Measurements from ENCODE around the gene COMTD1.
A peak's percentile ranks its signal among the peaks of the same experiment; 100 is the strongest.
"Not testable (repeated sequence)": the region's sequence is repeated elsewhere in the genome, so short reads cannot be mapped to it uniquely, and the experiment has no call there.

The COMTD1 gene

DNA sequence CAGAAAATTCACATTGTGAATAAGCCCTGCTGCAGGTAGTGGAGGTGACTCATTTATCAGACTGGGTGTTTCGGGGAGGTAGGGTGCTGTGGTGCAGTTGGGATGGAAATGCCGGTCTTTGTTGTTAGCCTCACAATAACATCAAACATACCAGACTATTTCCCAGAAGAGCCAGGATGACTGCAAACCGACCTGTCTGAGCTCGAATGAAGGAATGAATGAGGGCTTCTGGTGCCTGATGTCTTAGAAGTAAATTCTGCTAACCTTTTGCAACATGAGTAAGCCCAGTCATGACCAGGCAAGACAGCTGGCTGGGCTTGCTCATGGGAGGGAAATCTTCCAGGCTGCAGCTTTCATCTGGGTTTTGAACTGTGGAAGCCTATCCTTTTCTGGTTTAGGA lies 27.6 kb downstream of the COMTD1 start:
- TF ChIP-seq, protein P1, sequence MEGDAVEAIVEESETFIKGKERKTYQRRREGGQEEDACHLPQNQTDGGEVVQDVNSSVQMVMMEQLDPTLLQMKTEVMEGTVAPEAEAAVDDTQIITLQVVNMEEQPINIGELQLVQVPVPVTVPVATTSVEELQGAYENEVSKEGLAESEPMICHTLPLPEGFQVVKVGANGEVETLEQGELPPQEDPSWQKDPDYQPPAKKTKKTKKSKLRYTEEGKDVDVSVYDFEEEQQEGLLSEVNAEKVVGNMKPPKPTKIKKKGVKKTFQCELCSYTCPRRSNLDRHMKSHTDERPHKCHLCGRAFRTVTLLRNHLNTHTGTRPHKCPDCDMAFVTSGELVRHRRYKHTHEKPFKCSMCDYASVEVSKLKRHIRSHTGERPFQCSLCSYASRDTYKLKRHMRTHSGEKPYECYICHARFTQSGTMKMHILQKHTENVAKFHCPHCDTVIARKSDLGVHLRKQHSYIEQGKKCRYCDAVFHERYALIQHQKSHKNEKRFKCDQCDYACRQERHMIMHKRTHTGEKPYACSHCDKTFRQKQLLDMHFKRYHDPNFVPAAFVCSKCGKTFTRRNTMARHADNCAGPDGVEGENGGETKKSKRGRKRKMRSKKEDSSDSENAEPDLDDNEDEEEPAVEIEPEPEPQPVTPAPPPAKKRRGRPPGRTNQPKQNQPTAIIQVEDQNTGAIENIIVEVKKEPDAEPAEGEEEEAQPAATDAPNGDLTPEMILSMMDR (conservative IDR thresholded peaks at IDR 0.05; ENCODE audit: low read depth), result no peak
- CTCF ChIA-PET, result interaction anchor here (0.5 to 1.7 kb wide), 4 partner anchors 12 to 27 kb away, joined by 3 to 7 read pairs (median 4); partner anchors contain the start of gene COMTD1
- POLR2A ChIA-PET (ENCODE audit: low non-redundant PET), result interaction anchor here (1.0 kb wide), 1 partner anchor 25 kb away, joined by 3 read pairs; no protein-coding TSS in a partner anchor
- DNase-seq (ENCODE audit: low spot score), result peak; percentile 89
- peak overlapping the region; percentile 99 for H3K27ac ChIP-seq

DNA sequence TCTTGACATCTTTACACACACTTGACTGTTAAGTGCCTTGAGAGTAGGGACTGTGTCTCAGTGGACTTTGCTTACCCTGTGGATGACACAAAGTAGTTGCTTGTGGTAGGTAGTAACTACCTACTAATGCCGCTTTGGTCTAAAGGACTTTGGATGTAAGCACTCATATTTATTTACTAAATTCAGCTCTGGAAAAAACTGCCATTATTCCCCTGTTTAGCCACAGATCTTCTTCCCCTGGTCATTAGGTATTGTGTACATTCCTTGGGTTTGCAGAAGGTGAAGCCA lies 28.0 kb downstream of the COMTD1 start:
- ChIA-PET POLR2A (ENCODE audit: low non-redundant PET) (interaction anchor here (1.0 kb wide), 1 partner anchor 25 kb away, joined by 3 read pairs; no protein-coding TSS in a partner anchor), CTCF (interaction anchor here (0.8 to 1.7 kb wide), 4 partner anchors 20 to 457 kb away, joined by 3 to 7 read pairs (median 4); partner anchors contain the start of gene COMTD1)
- DNase-seq (ENCODE audit: low spot score), result no peak
- TF ChIP-seq, protein P1 (conservative IDR thresholded peaks at IDR 0.05; ENCODE audit: low read depth), result no peak
- peak overlapping the region; percentile 99 for H3K27ac ChIP-seq

DNA sequence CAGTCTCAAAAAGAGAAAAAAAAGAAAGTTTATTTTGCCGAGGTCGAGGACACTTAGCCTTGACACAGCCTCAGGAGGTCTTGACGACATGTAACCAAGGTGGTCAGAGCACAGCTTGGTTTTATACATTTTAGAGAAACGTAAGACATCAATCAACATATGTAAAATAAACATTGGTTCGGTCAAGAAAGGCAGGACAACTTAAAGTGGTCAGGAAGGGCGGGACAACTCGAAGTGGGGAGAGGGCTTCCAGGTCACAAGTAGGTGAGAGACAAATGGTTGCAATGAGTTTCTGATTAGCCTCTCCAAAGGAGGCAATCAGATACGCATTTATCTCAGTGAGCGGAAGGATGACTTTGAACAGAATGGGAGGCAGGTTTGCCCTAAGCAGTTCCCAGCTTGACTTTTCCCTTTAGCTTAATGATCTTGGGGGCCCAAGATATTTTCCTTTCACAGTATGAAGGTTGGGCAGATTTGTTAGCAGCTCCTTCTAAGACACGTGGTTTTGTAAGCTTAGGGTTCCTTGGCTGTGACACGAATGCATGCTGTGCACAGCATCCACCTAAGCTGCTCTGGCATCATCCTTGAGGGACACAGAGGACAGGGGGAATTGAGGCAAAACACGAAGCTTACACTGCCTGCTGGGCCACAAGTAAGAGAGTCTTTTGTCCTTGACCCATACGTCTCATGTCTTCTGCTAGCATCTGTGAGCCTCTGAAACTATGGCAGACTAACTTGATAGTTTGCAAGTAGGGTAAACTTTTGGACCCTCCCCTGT lies 28.5 kb downstream of the COMTD1 start:
- ChIA-PET POLR2A (ENCODE audit: low non-redundant PET) (no interaction called here), CTCF (interaction anchor here (0.5 to 1.7 kb wide), 6 partner anchors 19 to 456 kb away, joined by 3 to 7 read pairs (median 4); partner anchors contain the start of gene COMTD1)
- TF ChIP-seq, protein P1 (conservative IDR thresholded peaks at IDR 0.05; ENCODE audit: low read depth), result no peak
- peak overlapping the region; percentile 99 for H3K27ac ChIP-seq
- DNase-seq (ENCODE audit: low spot score), result no peak

DNA sequence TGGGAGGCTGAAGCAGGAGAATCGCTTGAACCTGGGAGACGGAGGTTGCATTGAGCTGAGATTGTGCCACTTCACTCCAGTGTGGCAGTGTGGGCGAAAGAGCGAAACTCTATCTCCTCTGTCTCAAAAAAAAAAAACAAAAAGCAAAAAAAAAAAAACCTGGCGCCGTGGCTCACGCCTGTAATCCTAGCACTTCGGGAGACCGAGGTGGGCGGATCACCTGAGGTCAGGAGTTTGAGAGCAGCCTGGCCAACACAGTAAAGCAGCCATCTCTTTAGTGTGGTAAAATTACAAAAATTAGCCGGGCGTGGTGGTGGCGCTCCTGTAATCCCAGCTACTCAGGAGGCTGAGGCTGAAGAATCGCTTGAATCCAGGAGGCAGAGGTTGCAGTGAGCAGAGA lies 29.1 kb downstream of the COMTD1 start:
- CTCF ChIA-PET, result interaction anchor here (0.6 to 1.2 kb wide), 4 partner anchors 15 to 86 kb away, joined by 3 to 5 read pairs (median 3); partner anchors contain the start of gene COMTD1
- H3K27ac ChIP-seq, result peak overlapping the region; percentile 99
- POLR2A ChIA-PET (ENCODE audit: low non-redundant PET); DNase-seq (ENCODE audit: low spot score): not testable (repeated sequence)

DNA sequence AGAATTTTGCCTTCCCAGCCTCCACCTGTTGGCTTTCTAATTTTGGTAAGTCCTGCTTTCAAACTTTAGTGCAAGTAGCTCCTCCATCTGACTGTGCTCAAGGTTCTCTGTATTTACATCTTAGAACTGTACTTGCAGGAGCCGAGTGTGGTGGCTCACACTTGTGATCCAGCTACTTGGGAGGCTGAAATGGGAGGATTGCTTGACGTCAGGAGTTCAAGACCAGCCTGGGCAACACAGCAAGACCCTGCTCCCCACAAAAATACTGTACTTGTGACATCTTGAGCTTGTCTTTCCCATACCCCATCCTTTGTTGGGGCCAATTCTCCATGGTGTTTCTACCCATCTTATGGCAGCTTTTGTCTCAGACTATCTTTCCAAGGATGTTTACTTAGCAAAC lies 29.8 kb downstream of the COMTD1 start:
- DNase-seq (ENCODE audit: low spot score), result no peak
- TF ChIP-seq, protein P1 (conservative IDR thresholded peaks at IDR 0.05; ENCODE audit: low read depth), result no peak
- CTCF ChIA-PET, result interaction anchor here (0.7 to 1.2 kb wide), 2 partner anchors 15 to 29 kb away, joined by 3 to 5 read pairs; partner anchors contain the start of gene COMTD1
- peak overlapping the region; percentile 99 for H3K27ac ChIP-seq
- POLR2A ChIA-PET (ENCODE audit: low non-redundant PET), result no interaction called here

DNA sequence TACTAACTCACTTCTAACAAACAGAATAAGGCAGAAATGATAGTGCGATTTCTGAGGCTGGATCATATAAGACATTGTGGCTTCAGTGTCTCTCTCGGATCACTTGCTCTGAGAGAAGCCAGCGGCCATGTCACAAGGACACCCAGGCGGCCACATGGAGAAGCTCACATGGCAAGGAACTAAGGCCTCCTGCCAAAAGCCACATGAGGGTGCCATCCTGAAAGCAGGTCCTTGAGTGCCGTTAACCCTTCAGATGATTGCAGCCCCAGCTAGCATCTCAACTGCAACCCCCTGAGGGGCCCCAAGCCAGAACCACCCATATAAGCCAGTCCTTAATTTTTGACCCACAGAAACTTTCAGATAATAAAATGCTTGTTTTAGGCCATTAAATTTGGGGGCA lies 32.0 kb downstream of the COMTD1 start:
- CTCF ChIA-PET, result interaction anchor here (1.4 kb wide), 1 partner anchor 16 kb away, joined by 6 read pairs; no protein-coding TSS in a partner anchor
- TF ChIP-seq, protein P1 (conservative IDR thresholded peaks at IDR 0.05; ENCODE audit: low read depth), result no peak
- POLR2A ChIA-PET (ENCODE audit: low non-redundant PET), result interaction anchor here (1.0 kb wide), 1 partner anchor 15 kb away, joined by 6 read pairs; no protein-coding TSS in a partner anchor
- peak overlapping the region; percentile 99 for H3K27ac ChIP-seq
- no peak for DNase-seq (ENCODE audit: low spot score)

DNA sequence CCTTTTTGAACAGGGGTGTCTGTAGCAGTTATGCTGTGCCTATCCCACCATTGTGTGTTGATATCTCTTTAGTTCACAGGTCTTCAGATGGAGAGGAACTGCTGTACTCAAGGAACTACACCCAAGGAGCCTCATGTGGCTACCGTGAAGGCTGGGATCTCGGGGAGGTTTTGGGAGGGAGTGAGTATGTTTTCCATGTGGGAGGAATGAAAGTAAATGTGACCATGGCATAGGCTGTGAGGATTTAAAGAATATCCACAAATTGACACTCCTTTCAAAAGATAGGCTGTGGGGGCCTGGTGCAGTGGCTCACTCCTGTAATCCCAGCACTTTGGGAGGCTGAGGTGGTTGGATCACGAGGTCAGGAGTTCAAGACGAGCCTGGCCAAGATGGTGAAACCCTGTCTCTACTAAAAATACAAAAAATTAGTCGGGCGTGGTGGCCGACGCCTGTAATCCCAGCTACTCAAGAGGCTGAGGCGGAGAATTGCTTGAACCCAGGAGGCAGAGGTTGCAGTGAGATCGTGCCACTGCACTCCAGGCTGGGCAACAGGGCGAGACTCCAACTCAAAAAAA lies 32.6 kb downstream of the COMTD1 start:
- DNase-seq (ENCODE audit: low spot score); CTCF ChIA-PET: not testable (repeated sequence)
- H3K27ac ChIP-seq, result peak overlapping the region; percentile 99
- POLR2A ChIA-PET (ENCODE audit: low non-redundant PET), result interaction anchor here (1.0 kb wide), 1 partner anchor 15 kb away, joined by 6 read pairs; no protein-coding TSS in a partner anchor
